DOHH2 (cell line): Measurements from ENCODE around the gene ZNF8.

ENCODE experiments used
- EZH2phosphoT487 ChIP-seq: fragments of 200-600 bp; sonication (generic); IDR thresholded peaks from 2 replicates; pipeline ENCODE4 v1.6.1; 2017; ENCODE audit warnings: borderline replicate concordance, mild to moderate bottlenecking, antibody characterized with exemption, low read length, moderate library complexity, mixed read lengths
- TF ChIP-seq, protein P1 (sequence below): fragments of 200-600 bp; sonication (generic); IDR thresholded peaks from one replicate; pipeline ENCODE4 v1.5.1; 2014; ENCODE audit warnings: antibody characterized with exemption, mild to moderate bottlenecking, low read depth, low read length; ENCODE audit not compliant: poor library complexity, severe bottlenecking

DNA sequence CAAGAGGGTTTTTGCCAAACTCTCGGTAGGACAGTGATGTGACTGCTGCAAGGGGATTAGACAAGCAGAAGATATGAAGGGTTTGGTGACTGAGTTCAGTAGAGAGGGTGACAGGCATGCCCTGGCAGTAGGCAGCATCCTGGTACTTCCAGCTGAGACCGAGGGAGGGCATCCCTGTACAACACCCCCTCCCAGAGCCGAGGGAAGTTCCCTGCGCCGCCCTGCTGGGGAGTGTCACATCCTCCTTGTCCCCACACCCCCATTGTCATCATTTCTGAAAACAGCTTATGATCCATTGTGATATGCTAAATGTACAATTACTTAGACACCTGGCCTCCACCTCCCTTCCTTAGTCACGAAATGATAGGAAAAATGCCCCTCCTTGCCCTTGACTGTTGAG, 35.4 kb upstream of the ZNF8 start:
- TF ChIP-seq, protein P1, sequence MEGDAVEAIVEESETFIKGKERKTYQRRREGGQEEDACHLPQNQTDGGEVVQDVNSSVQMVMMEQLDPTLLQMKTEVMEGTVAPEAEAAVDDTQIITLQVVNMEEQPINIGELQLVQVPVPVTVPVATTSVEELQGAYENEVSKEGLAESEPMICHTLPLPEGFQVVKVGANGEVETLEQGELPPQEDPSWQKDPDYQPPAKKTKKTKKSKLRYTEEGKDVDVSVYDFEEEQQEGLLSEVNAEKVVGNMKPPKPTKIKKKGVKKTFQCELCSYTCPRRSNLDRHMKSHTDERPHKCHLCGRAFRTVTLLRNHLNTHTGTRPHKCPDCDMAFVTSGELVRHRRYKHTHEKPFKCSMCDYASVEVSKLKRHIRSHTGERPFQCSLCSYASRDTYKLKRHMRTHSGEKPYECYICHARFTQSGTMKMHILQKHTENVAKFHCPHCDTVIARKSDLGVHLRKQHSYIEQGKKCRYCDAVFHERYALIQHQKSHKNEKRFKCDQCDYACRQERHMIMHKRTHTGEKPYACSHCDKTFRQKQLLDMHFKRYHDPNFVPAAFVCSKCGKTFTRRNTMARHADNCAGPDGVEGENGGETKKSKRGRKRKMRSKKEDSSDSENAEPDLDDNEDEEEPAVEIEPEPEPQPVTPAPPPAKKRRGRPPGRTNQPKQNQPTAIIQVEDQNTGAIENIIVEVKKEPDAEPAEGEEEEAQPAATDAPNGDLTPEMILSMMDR = no peak
- no peak for TF ChIP-seq EZH2phosphoT487
